KMS-11 (cell line): ENCODE measurements around the gene GTF3C1.

ENCODE experiments used
- H2AFZ ChIP-seq: fragments of 200-600 bp; sonication (generic); 2 replicates; pipeline ENCODE4 v1.6.1; 2016; ENCODE audit warnings: antibody characterized with exemption, mixed run types, low read depth
- H3K27ac ChIP-seq: fragments of 200-600 bp; sonication (generic); 2 replicates; pipeline ENCODE4 v1.6.1; 2016; ENCODE audit warnings: mild to moderate bottlenecking, mixed run types
- H3K27me3 ChIP-seq: fragments of 200-600 bp; sonication (generic); 2 replicates; pipeline ENCODE4 v1.6.1; 2017; ENCODE audit warnings: mild to moderate bottlenecking, low read depth, mixed run types, moderate library complexity; ENCODE audit not compliant: insufficient read depth
- H3K36me3 ChIP-seq: fragments of 200-600 bp; sonication (generic); 2 replicates; pipeline ENCODE4 v1.6.1; 2017; ENCODE audit warnings: mild to moderate bottlenecking, mixed run types; ENCODE audit not compliant: insufficient read depth
- H3K4me1 ChIP-seq: fragments of 200-600 bp; sonication (generic); 2 replicates; pipeline ENCODE4 v1.6.1; 2016; ENCODE audit warnings: mild to moderate bottlenecking, low read depth, mixed run types; ENCODE audit not compliant: poor library complexity, severe bottlenecking
- H3K4me2 ChIP-seq: fragments of 200-600 bp; sonication (generic); 2 replicates; pipeline ENCODE4 v1.7.0; 2016; ENCODE audit warnings: mild to moderate bottlenecking, mixed run types
- H3K4me3 ChIP-seq: fragments of 200-600 bp; sonication (generic); IDR thresholded peaks from 2 replicates; pipeline ENCODE4 v1.6.1; 2017; ENCODE audit warnings: low read depth, low read length, mixed read lengths; ENCODE audit not compliant: insufficient read depth
- H3K79me2 ChIP-seq: fragments of 200-600 bp; sonication (generic); 2 replicates; pipeline ENCODE4 v1.6.1; 2016; ENCODE audit warnings: low read depth, mixed run types; ENCODE audit not compliant: insufficient read depth
- H3K9ac ChIP-seq: fragments of 200-600 bp; sonication (generic); 2 replicates; pipeline ENCODE4 v1.6.1; 2016; ENCODE audit warnings: mild to moderate bottlenecking, mixed run types
- H4K20me1 ChIP-seq: fragments of 200-600 bp; sonication (generic); 2 replicates; pipeline ENCODE4 v1.6.1; 2016; ENCODE audit warnings: mild to moderate bottlenecking, mixed run types; ENCODE audit not compliant: insufficient read depth
- CTCF ChIP-seq: fragments of 200-600 bp; sonication (generic); conservative IDR thresholded peaks from 2 replicates; pipeline ENCODE4 v1.6.1; 2017; ENCODE audit warnings: low read depth, mild to moderate bottlenecking, antibody characterized with exemption, low read length, moderate library complexity, mixed read lengths

Gene GTF3C1

GRCh38 chr16:27582883-27583282, 33.2 kb upstream of the GTF3C1 start:
- no peak overlapping the region for H3K4me3 ChIP-seq
- H3K27ac ChIP-seq, result no peak overlapping the region
- no peak for TF ChIP-seq CTCF
- H3K79me2 ChIP-seq, result no peaks in the 10 kb centered on the region
- no peaks in the 10 kb centered on the region for H4K20me1 ChIP-seq
- no peaks in the 10 kb centered on the region for H3K27me3 ChIP-seq
- no peak overlapping the region for H3K4me2 ChIP-seq
- H3K9ac ChIP-seq, result no peak overlapping the region
- H3K4me1 ChIP-seq, result no peaks in the 10 kb centered on the region
- H3K36me3 ChIP-seq, result no peaks in the 10 kb centered on the region; the same call in 1 of the 2 replicates
- H2AFZ ChIP-seq, result no peak overlapping the region

- Histone ChIP-seq H3K4me1 (no peaks in the 10 kb centered on the region), H3K9ac (no peak overlapping the region), H3K36me3 (no peaks in the 10 kb centered on the region; the same call in 1 of the 2 replicates), H4K20me1 (no peaks in the 10 kb centered on the region), H2AFZ (no peak overlapping the region), H3K79me2 (no peaks in the 10 kb centered on the region), H3K27ac (no peak overlapping the region), H3K27me3 (no peaks in the 10 kb centered on the region), H3K4me2 (no peak overlapping the region), H3K4me3 (no peak overlapping the region)
- TF ChIP-seq CTCF, result no peak
Observed at GRCh38 chr16:27579087-27579980, 29.6 kb upstream of the GTF3C1 start.

- Histone ChIP-seq H3K27ac (no peak overlapping the region), H3K4me3 (no peak overlapping the region), H3K4me1 (no peaks in the 10 kb centered on the region), H2AFZ (no peak overlapping the region), H3K36me3 (no peaks in the 10 kb centered on the region), H4K20me1 (no peaks in the 10 kb centered on the region), H3K79me2 (no peaks in the 10 kb centered on the region), H3K27me3 (no peaks in the 10 kb centered on the region), H3K4me2 (no peak overlapping the region), H3K9ac (no peak overlapping the region)
- no peak for TF ChIP-seq CTCF
Observed at GRCh38 chr16:27576729-27577128, 27.0 kb upstream of the GTF3C1 start.

GRCh38 chr16:27572711-27573110, 23.0 kb upstream of the GTF3C1 start:
- no peaks in the 10 kb centered on the region for H3K27me3 ChIP-seq
- H2AFZ ChIP-seq, result no peak overlapping the region
- no peak overlapping the region for H3K4me3 ChIP-seq
- H3K79me2 ChIP-seq, result no peaks in the 10 kb centered on the region
- H3K9ac ChIP-seq, result no peak overlapping the region
- H3K4me2 ChIP-seq, result no peak overlapping the region
- no peaks in the 10 kb centered on the region for H3K36me3 ChIP-seq
- no peak overlapping the region for H3K27ac ChIP-seq
- TF ChIP-seq CTCF, result no peak
- no peaks in the 10 kb centered on the region for H4K20me1 ChIP-seq
- no peaks in the 10 kb centered on the region for H3K4me1 ChIP-seq
